GM10847 (cell line): ENCODE measurements around the gene POM121L12.

ENCODE experiments used
- POLR2A ChIP-seq: IDR thresholded peaks from 2 replicates; pipeline ENCODE4 v1.6.1; 2011; ENCODE audit not compliant: insufficient read length; ENCODE audit errors: extremely low read depth

POM121L12 gene

DNA sequence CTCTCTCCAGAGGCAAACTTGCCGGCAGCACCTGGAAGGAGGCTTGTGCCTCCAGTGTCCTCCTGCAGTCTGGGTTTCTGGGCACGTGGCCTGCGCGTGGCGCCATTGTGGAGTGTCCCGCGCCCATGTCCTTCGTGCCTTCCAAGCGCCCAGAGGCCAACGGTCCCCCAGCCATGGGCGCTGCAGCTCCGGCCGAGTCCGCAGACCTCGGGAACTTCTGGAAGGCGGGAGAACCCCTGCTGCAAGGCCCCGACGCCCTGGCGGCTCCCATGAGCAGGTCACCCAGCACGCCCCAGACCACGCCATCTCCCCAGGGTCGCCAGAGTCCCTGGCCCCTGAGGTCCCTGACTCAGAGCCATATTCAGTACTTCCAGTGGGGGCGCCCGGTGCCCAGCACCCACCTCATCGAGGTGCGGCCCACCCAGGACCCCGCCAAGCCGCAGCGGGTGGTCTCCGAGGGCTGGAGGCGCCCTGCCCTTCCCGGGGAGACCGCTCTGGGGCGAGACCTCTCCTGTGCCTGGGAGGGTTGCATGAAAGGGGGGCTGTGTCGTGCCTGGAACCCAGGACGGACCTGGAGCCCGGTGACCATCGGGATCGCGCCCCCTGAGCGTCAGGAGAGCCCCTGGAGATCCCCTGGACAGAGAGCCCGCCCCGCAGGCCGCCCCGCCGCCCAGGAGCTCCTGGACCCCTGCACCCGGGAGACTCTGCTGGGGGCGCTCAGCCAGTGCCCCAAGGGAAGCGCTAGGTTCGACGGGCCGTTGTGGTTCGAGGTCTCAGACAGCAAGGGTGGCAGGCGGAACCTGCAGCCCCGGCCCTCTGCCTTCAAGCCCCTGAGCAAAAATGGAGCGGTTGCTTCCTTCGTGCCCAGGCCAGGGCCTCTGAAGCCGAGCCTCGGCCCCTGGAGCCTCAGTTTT, at the start of gene POM121L12:
POM121L12 (plus strand) TSS at position 135 of the 914 bp plus-strand sequence; CDS start at position 174, 39 bp downstream.
- TF ChIP-seq POLR2A: no peak

DNA sequence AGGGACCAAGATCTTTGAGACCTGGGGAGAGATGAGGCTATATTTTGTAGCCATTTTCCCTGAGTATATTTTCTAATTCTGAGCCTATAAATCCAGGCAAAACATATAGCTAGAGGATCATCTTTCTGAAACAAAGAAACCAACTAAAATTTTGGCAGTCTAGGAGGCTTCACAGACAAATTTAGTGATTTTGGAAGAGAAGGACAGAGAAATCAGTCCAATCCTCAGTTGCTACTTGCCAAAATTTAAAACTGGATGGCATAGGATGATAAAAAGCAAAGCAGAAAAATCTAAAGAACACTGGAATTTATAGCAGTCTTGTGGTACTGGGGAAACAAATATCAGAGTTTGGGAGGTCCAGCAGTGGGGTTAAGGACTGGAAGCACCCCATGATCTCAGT, 43.4 kb upstream of the POM121L12 start:
- TF ChIP-seq POLR2A: no peak

DNA sequence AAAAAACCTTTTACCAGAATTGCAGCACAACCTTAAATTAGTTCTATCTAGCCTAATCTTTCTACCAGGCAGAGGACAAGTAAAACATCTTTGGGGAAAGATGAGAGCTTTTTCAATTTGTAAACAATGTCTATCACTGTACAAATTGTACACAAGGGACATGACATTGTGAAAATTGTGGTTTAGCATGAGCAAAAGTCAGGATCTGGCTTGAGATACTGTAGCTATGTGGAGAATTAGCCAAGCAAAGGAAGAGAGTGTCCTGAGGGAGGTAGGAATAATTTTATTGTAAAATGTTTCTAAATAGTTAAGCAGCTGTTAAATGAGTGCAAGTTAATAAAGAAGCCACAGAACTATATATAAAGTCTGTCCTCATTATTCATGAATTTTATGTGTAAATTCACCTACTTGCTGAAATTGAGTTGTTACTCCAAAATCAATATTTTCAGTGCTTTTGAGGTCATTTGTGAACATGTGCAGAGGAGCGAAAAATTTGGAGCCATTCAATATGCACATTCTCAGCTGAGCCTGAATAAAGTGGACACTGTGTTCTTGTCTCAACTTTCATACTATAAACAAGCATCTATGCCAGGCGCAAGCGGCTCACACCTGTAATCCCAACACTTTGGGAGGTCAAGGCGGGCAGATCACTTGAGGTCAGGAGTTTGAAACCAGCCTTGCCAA, 42.8 kb upstream of the POM121L12 start:
- no peak for TF ChIP-seq POLR2A

DNA sequence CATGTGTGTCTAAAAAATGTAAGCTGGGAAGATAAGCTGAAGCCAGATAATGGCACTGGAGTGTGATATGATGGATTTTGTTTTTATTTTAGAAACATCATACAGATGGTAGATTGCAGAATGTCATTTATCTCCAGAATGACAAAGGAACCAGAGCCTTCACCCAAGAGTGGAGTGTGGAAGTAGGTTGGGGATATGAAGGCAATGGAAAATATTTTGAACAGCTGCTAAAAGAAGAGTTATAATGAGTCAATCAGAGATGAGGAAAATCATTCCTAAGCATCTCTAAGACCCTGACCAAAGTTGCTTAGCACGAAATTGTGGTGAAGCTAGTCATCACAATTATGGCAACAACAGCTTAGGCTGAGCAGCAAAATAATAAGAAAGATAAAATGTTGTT, 39.8 kb upstream of the POM121L12 start:
- TF ChIP-seq POLR2A: no peak

DNA sequence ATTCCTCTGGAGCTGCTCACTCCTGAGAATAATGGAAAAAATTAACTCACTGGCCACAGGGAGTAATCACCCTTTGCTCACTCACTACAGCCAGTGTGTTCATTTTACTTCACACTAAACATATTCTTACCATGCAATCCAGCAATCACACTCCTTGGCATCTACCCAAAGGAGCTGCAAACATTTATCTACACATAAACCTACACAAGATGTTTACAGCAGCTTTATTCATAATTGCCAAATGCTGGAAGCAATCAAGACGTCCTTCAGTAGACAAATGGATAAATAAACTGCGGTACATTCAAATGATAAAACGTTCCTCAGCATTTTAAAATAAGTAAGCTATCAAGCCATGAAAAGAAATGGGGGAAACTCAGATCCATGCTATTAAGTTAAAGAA, 34.2 kb upstream of the POM121L12 start:
- no peak for TF ChIP-seq POLR2A

DNA sequence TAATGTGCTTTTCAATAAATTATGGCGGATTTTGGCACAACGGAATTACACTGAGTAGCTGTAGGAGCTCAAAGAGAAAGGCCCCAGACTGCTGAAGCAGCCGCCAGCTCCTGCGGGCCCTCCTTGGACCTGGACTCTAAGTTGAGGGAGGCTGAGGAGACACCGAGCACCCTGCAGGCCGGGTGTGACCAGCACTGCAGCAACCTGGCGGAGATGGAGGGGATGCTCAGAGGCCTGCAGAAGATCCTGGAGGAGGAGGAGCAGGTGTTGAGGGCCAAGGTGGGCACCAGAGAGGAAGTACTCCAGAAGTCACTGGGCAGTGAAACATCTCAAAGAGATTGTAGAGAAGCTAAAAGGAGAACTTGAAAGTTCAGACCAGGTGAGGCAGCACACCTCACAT, 33.0 kb upstream of the POM121L12 start:
- TF ChIP-seq POLR2A: no peak

DNA sequence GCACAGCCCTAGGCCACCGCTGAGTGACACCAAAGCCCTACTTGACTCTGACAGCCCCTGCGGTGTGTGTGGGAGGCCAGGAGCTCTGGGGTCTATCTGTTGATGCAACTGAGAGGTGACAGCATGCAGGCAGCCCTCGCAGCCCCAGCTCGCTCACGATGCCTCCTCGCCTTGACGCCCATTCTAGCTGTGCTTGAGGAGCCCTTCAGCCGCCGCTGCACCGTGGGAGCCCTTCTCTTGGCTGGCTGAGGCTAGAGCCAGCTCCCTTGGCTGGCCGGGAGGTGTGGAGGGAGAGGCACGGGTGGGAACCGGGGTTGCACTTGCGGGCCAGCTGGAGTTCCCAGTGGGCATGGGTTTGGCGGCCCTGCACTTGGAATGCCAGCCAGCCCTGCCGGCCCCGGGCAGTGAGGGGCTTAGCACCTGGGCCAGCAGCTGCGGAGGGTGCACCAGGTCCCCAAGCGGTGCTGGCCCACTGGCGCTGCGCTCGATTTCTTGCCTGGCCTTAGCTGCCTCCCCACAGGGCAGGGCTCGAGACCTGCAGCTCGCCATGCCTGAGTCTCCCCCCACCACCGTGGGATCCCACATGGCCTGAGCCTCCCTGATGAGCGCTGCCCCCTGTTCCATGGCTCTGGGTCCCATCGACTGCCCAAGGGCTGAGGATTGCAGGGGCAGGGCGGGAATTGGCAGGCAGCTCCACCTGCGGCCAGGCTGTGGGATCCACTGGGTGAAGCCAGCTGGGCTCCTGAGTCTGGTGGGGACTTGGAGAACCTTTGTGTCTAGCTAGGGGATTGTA, 31.6 kb upstream of the POM121L12 start:
- TF ChIP-seq POLR2A: no peak

DNA sequence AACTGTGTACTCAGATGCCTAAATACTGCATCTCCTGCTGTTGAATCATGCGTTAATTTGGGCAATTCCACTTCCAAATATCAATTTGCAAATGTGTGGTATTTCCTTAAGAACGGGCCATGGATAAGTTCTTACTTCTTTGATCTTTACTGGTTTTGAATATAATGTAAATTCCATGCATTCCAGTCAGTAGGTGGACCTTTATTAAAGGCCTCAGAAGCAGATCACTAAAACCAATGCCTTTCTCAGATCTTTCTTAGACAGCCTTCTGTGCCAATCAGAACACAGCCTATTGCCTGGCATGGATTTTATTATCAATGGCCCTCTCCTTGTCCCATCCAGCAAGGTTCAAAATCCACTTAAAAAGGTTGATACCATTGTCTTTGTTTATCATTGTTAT, 21.5 kb upstream of the POM121L12 start:
- no peak for TF ChIP-seq POLR2A

DNA sequence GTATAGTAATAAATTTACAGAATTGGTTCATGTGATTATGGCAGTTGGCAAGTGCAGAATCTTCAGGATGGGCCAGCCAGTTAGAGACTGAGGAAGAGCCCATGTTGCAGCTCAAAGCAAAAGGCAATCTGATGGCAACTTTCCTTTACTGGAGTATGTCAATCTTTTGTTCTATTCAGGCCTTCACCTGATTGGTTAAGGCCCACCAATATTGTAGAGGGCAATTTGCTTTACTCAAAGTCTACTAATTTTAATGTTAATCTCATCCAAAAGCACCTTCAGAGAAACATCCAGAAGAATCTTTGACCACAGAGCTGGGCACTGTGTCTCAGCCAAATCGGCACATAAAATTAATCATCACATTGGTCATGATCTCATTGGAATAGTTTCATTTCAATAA, 20.0 kb upstream of the POM121L12 start:
- TF ChIP-seq POLR2A: no peak

DNA sequence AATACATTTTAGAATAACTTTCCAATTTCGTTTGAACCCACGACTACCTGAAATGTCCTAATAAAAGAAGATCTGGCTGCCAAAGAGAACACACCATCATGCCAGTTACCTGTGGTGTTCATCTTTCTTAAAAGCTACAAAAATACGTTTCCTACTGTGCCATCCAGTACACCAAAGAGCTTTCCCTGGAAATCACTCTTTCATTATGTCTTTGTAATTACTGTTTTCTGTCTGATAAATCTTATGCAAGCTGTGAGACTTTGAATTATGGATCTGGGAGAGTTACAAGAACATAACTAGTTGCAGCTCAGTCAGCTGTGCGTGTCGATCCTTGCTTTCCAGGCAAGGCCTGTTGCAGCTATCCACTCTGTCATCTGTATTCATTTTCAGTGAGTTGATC, 12.5 kb upstream of the POM121L12 start:
- TF ChIP-seq POLR2A: no peak

DNA sequence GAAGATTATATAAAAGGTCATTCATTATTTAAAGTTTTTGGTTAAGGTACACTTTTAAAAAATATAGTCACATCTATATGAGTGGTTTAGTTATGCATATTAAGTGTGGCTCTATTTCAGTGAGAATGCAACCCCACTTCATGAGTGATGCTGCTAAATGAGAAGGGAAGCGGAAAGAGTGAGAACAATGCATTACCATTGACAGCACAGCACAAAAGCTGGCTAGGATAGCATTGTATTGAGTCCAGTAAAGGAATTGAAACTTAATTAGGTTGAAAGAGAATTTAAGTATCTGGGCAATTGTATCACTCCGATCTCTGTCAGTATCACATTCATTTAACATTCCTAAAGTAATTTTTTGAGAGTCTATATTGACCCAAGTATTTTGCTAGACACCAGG, 13.2 kb downstream of the POM121L12 start:
- TF ChIP-seq POLR2A: no peak

DNA sequence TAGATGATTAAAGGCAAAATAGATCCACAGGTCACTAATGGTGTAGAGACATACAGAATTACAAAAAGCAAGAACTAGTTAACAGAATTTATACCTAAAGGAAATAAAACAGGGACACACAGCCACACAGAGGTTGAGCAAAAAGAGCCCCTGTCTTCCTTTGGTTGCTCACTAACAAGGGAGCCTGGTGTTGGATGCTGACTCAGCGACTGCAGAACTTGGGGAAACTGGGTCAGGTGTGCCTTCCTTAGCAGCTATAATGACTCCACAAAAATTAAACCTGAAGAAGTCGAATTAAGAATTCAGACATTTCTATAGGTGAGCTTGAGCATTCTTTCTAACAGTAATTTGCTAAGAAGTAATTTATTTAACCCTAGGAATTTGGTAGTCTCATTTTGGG, 15.0 kb downstream of the POM121L12 start:
- TF ChIP-seq POLR2A: no peak

DNA sequence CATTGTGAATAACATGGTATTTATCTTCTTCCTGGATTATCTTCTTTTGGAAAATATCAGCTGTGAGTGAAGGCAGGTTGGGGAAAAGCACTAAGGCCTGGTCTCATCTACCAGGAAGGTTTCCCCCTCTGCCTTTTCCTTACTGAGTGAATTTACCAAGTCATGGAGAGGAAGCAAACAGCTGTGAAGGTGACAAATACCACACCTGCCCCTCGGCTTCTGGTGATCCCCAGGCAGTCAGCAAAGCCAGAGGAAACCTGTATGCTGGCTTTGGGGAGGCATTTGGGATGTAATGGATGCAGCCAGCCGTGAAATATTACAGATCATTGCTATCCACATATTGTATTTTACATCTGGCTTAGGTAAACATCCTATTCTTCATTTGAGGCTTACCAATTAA, 24.2 kb downstream of the POM121L12 start:
- no peak for TF ChIP-seq POLR2A

DNA sequence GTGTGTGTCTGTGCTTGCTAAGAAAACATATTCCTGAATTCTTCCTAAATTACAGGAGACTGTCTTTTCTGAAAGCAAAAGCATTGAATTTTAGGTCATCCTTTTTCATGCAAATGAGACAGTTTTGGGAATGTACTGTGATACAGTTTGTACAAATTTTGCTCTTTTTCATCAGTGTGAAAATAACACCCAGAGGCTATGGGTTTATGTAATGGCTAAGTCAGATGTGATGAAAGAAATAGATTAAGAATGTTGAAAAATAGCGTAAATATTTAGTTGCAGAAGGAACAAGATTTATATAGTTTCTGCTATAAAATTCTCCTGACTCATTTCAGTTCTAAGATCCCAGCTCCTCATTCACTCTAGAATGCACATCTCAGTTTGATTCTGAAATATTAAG, 24.6 kb downstream of the POM121L12 start:
- TF ChIP-seq POLR2A: no peak

DNA sequence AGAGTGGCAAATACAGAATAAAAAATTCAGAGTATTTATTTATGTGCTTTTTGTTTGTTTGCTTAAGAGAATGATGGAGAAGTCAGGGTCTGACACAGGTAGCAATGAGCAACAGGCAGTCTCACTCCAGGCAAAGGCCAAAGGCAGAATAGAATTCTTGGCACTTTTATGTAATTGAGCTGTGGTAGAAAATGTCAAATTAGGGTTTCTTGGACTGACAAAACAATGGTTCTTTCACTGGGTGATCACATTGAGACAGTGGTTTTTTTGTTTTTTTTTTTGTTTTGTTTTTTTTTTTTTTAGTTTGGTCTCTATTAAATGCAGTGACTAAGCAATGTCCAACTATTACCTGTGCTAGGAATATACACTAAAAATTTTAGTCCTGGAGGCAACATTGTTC, 27.4 kb downstream of the POM121L12 start:
- TF ChIP-seq POLR2A: no peak

DNA sequence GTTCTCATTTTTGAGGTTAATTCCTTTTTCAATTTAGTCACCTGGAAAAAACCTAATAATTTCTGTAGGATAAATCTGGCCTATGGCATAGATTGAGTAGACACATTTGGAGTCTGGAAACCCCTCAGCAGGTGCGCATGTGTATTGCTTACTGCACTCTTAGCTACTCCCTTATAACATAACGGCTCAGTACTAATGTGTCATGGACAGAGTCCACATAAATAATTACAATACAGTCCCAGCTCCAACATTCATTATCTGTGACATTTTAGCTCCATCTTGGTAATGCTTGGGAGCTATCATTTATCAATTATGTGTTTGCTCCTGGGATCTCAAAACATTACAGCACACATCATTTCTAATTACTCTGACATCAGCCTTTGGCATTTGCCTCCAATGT, 33.2 kb downstream of the POM121L12 start:
- no peak for TF ChIP-seq POLR2A
